ENCODE data around the gene POU2AF2. TPM values are rescaled to one million over a fixed set of nuclear protein-coding genes. Genes with fewer than 3 reads are reported as not detected.

The POU2AF2 gene
- total RNA-seq, 1 donor from 2014 or later: not detected

DNA sequence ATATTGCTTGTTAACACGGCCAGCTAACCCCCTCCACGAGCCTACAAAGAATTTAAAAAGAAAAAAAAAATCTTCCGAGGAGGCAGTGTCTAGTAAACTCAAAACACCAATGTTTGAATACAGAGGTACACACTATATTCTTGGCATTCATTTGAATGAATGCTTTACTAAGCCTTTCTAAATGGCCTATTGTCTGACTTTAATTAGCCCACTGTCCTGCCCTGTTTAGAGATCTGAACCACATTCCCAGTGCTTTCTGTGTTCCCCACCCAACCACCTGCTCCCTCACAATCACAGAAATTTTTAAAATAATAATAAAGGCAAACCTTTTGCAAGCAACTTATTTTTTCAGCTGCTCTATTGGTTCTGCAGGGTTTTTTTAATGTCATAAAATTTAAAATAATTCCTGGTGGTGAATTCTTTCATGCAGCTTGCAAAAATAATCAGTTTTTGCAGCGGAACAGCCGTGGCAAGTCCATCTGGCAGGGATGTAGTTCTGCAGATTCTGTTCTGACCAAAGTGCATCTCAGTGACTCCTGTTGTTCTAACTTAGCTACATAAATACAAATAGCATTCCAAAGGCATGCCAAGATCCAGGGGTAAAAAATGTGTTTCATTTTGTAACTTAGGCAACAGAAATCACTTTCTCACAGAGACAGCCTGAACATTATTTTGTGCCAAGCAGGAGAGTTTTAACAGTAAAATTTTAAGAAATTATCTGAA lies 23.8 kb downstream of the POU2AF2 start:
- peaks cover 4% of the 10 kb centered on the region for H3K4me1 Mint-ChIP-seq (ENCODE audit: unreplicated experiment)
- H3K27me3 Mint-ChIP-seq (ENCODE audit: unreplicated experiment): no peaks in the 10 kb centered on the region
- DNase-seq (ENCODE audit: low spot score): no peak

DNA sequence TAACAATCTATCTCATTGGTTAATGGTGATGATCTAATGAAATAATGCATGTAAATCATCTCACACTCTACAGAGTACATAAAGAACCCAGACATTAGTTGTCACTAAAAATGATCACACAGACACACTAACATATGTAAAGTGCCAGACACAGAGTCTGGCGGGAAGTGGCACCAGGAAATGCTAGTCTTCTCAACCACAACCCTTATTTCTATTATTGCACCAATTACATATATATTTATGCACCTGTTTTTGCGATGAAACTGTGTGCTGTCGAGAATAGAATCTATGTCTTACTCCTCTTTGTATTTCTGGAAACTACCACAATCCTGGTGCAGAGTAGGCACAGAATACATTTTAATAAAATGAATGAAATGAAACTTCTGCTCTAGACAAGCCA lies 26.9 kb downstream of the POU2AF2 start:
- H3K36me3 Mint-ChIP-seq (ENCODE audit: low read depth, unreplicated experiment): no peaks in the 10 kb centered on the region
- H3K4me3 Mint-ChIP-seq (ENCODE audit: unreplicated experiment): no peak overlapping the region
- H3K9me3 Mint-ChIP-seq (ENCODE audit: unreplicated experiment): no peaks in the 10 kb centered on the region
- H3K4me1 Mint-ChIP-seq (ENCODE audit: unreplicated experiment): peaks cover 7% of the 10 kb centered on the region
- DNase-seq (ENCODE audit: low spot score): no peak
- no peak overlapping the region for H3K27ac Mint-ChIP-seq (ENCODE audit: unreplicated experiment)
- no peak for TF ChIP-seq CTCF (IDR thresholded peaks at IDR 0.05; ENCODE audit: unreplicated experiment)
- H3K27me3 Mint-ChIP-seq (ENCODE audit: unreplicated experiment): no peaks in the 10 kb centered on the region

More for the DNA sequence above, 23.8 kb downstream of the POU2AF2 start:
- Mint-ChIP-seq H3K27ac (ENCODE audit: unreplicated experiment) (no peak overlapping the region), H3K36me3 (ENCODE audit: low read depth, unreplicated experiment) (no peaks in the 10 kb centered on the region), H3K4me3 (ENCODE audit: unreplicated experiment) (no peak overlapping the region), H3K9me3 (ENCODE audit: unreplicated experiment) (no peaks in the 10 kb centered on the region)
- TF ChIP-seq CTCF (IDR thresholded peaks at IDR 0.05; ENCODE audit: unreplicated experiment): no peak

- H3K36me3 Mint-ChIP-seq (ENCODE audit: low read depth, unreplicated experiment): no peaks in the 10 kb centered on the region
- no peaks in the 10 kb centered on the region for H3K4me1 Mint-ChIP-seq (ENCODE audit: unreplicated experiment)
- H3K4me3 Mint-ChIP-seq (ENCODE audit: unreplicated experiment): no peak overlapping the region
- no peaks in the 10 kb centered on the region for H3K27me3 Mint-ChIP-seq (ENCODE audit: unreplicated experiment)
- no peak overlapping the region for H3K27ac Mint-ChIP-seq (ENCODE audit: unreplicated experiment)
- H3K9me3 Mint-ChIP-seq (ENCODE audit: unreplicated experiment): no peaks in the 10 kb centered on the region
- DNase-seq (ENCODE audit: low spot score): no peak
- no peak for TF ChIP-seq CTCF (IDR thresholded peaks at IDR 0.05; ENCODE audit: unreplicated experiment)
Measured at GRCh38 chr11:111282562-111283075, 37.1 kb downstream of the POU2AF2 start.

- no peak for DNase-seq (ENCODE audit: low spot score)
- Mint-ChIP-seq H3K27ac (ENCODE audit: unreplicated experiment) (no peak overlapping the region), H3K36me3 (ENCODE audit: low read depth, unreplicated experiment) (no peaks in the 10 kb centered on the region), H3K9me3 (ENCODE audit: unreplicated experiment) (no peaks in the 10 kb centered on the region), H3K4me1 (ENCODE audit: unreplicated experiment) (no peaks in the 10 kb centered on the region), H3K27me3 (ENCODE audit: unreplicated experiment) (no peaks in the 10 kb centered on the region), H3K4me3 (ENCODE audit: unreplicated experiment) (no peak overlapping the region)
- no peak for TF ChIP-seq CTCF (IDR thresholded peaks at IDR 0.05; ENCODE audit: unreplicated experiment)
Measured at GRCh38 chr11:111283945-111284481, 38.5 kb downstream of the POU2AF2 start.
